ENCODE data around the gene NR2C2. TPM values are rescaled to one million over a fixed set of nuclear protein-coding genes. Genes with fewer than 3 reads are reported as not detected.

Gene NR2C2
- polyA plus RNA-seq, 3 donors from 2014 or later = 6.0 to 23.7 (median 10.5) TPM

DNA sequence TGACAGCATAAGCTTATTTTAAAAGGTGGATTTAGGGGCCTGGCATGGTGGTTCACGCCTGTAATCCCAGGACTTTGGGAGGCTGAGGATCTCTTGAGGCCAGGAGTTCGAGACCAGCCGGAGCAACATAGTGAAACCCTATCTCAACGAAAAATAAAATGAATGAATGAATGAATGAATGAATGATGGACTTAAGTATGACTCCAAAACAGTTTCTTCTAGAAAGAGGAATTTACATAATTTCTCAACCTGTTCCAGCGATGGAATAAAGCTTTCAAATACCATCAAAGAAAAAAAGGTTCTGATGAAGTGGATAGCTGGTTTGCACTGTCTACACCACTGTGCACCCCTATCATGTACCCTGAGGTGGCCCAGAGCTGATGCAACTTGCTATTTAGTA, 20.1 kb upstream of the NR2C2 start:
- H3K4me3 Mint-ChIP-seq = no peak overlapping the region
- peaks cover 3 to 6% of the 10 kb centered on the region in 2 donors for H3K4me1 Mint-ChIP-seq
- DNase-seq = no peak
- H3K36me3 Mint-ChIP-seq = peaks cover 0 to 4% (median 0%) of the 10 kb centered on the region in 3 donors
- peaks cover 0 to 3% (median 2%) of the 10 kb centered on the region in 3 donors for H3K27me3 Mint-ChIP-seq (ENCODE audit: low read depth in 3 of 3)
- H3K27ac Mint-ChIP-seq = no peak overlapping the region
- no peaks in the 10 kb centered on the region for H3K9me3 Mint-ChIP-seq

DNA sequence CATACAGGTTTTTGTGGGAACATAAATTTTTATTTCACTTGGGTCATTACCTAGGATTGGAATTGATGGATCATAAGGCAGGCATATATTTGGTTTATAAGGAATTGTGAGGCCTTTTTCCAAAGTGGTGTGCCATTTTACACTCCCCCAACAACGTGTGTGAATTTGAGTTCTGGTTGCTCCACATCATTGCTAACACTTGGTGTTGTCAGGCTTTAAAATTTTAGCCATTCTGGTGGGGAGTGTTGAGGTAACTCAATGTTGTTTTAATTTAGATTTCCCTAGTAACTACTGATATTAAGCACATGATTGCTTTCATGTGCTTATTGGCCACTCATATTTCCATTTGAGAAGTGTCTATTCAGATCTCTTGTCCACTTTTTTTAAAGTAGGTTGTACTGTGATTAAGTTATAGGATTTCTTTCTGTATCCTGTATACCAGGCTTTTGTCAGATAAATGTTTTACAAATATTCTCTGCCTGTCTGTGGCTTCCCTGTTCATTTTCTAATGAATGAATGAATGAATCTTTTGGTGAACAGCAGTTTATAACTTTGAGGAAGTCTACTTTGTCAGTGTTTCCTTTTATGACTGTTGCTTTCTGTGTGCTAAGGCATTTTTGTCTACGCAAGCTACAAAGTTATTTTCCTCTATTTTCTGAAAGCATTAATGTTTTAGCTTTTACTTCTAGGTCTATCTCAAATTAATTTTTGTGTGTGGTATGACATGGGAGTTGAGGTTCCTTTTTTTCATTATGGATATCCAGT, 17.9 kb upstream of the NR2C2 start:
- H3K4me3 Mint-ChIP-seq = no peak overlapping the region
- peaks cover 0 to 4% (median 0%) of the 10 kb centered on the region in 3 donors for H3K36me3 Mint-ChIP-seq
- H3K9me3 Mint-ChIP-seq = no peaks in the 10 kb centered on the region
- peaks cover 5 to 6% of the 10 kb centered on the region in 2 donors for H3K4me1 Mint-ChIP-seq
- no peak overlapping the region for H3K27ac Mint-ChIP-seq
- peaks cover 0 to 6% (median 2%) of the 10 kb centered on the region in 3 donors for H3K27me3 Mint-ChIP-seq (ENCODE audit: low read depth in 3 of 3)
- DNase-seq = no peak

DNA sequence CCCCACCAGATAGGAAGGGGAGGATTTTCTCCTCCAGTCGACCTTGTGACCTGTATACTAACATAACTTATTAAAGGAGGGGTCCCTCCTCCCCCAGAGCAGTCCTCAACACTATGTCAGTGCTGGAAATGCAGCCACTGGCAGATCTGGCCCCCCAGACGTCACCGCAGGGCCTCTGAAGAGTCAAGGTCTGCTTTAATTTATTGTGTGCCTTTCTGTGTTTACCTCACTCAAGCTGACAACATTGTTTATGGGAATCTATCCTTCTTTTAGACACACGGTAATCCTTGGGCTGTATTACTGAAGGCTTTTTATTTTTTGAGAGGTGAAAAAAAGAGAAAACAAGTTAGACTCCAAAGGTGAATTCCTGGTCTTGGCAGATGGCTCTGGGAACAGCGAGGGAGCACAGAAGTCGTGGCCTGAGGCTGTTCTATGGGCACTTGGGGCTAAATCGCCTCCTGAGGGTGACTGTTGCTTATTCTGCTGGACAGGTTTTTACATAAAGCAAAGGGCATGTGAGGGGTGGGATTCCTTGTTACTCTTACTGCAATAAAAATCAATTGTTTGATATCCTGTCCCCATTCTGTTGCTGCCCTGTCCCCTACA, 13.5 kb upstream of the NR2C2 start:
- no peak for DNase-seq
- H3K27me3 Mint-ChIP-seq (ENCODE audit: low read depth in 3 of 3) = peaks cover 0 to 6% (median 2%) of the 10 kb centered on the region in 3 donors
- H3K9me3 Mint-ChIP-seq = no peaks in the 10 kb centered on the region
- peaks cover 0 to 2% (median 0%) of the 10 kb centered on the region in 3 donors for H3K36me3 Mint-ChIP-seq
- no peak overlapping the region for H3K4me3 Mint-ChIP-seq
- no peak overlapping the region for H3K27ac Mint-ChIP-seq
- H3K4me1 Mint-ChIP-seq = peaks cover 5 to 6% of the 10 kb centered on the region in 2 donors

DNA sequence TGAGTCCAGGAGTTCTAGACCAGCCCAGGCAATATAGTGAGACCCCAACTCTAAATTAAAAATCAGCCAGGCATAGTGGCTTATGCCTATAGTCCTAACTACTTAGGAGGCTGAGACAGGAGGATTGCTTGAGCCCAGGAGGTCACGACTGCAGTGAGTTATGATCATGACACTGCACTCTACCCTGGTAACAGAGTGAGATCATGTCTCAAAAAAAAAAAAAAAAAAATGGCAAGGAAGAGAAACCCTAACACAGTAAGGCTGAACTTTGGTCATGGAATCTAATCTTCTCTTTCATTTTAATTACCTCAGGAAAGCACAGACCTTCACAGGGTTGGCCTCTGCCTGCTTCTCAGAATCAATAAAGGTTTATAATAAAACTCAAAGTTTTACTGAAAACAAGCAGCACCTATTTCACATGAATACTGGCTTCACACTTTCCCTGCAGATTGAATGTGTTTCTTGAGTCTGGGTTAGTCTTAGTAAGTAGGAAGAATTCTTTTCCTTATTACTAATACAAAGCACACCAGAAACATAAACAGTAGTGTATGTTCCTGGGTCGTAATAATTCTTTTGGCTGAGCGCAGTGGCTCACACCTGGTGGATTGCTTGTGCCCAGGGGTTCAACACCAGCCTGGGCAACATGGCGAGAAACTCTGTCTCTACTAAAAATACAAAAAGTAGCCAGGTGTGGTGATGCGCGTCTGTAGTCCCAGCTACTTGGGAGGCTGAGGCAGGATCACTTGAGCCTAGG, 11.6 kb upstream of the NR2C2 start:
- Mint-ChIP-seq H3K4me3 (no peak overlapping the region), H3K9me3 (no peaks in the 10 kb centered on the region), H3K27ac (no peak overlapping the region), H3K27me3 (ENCODE audit: low read depth in 3 of 3) (peaks cover 0 to 5% (median 2%) of the 10 kb centered on the region in 3 donors), H3K36me3 (no peaks in the 10 kb centered on the region), H3K4me1 (peaks cover 5 to 6% of the 10 kb centered on the region in 2 donors)
- no peak for DNase-seq

DNA sequence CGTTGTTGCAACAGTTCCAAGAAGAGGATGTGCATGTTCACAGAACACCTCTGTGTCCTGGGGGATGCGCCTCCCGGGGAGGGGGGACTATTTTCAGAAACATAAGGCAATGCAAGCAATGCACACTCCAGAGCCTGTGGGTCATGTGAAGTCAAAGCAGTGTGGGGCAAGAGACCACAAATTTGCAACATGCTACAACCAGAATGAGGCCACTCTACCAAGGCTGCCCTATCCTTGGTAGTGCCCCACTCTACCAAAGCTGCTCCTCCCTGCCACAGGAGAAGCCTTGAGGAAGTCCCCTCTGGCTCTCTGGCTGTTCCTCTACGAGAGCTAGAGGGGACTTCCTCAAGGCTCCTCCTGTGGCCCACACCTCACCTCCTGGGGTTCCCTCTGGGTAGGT, 8.4 kb upstream of the NR2C2 start:
- Mint-ChIP-seq H3K4me1 (peaks cover 6 to 24% of the 10 kb centered on the region in 2 donors), H3K4me3 (no peak overlapping the region), H3K9me3 (no peaks in the 10 kb centered on the region), H3K27me3 (ENCODE audit: low read depth in 3 of 3) (peaks cover 0 to 3% (median 0%) of the 10 kb centered on the region in 3 donors), H3K36me3 (peaks cover 0 to 3% (median 0%) of the 10 kb centered on the region in 3 donors), H3K27ac (peak overlapping the region in 1 of 6 donors; percentile 28)
- DNase-seq = no peak

DNA sequence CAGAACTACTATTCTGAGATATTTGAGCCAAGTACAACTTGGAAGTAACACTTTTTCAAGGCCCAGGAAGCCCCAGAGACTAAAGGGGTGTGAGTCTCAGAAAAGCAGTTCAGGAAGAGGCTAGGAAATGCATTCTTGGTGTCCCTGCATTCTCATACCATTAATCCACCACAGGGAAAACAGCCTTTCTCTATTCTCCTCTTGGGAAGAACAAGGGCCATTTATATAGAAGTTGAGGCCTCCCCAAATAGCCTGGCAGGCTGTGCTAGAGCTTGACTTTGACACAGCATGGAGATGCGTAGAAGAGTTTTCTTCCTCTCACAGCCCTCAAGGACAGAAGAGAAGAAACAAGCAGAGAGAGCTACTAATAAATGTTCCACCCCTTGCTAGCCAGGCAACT, 5.5 kb upstream of the NR2C2 start:
- H3K9me3 Mint-ChIP-seq = no peaks in the 10 kb centered on the region
- H3K4me1 Mint-ChIP-seq = peaks cover 22 to 41% of the 10 kb centered on the region in 2 donors
- peak overlapping the region in 5 of 6 donors; percentile 25 to 80 (median 53) for H3K27ac Mint-ChIP-seq
- peaks cover 2 to 5% (median 4%) of the 10 kb centered on the region in 3 donors for H3K27me3 Mint-ChIP-seq (ENCODE audit: low read depth in 3 of 3)
- no peak overlapping the region for H3K4me3 Mint-ChIP-seq
- DNase-seq = no peak
- H3K36me3 Mint-ChIP-seq = peaks cover 4 to 10% (median 4%) of the 10 kb centered on the region in 3 donors

DNA sequence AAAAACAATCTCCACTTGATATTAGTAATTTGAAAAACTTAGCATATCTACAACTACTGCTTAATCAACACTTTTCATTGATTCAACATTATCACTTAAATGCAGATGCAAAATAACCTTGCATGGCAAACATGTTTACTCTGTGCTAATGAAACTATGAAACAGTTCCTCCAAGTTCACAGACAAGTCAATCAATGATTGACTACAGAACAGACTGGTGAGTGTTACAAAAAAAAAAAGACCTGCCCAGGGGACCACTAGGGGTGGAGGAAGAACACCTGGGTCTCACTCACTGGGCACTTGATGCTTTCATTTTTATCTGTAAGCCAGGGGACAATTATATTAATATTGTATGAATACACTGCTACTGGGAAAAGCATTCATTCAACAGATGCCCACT, 4.3 kb upstream of the NR2C2 start:
- no peak for DNase-seq
- no peaks in the 10 kb centered on the region for H3K9me3 Mint-ChIP-seq
- no peak overlapping the region for H3K4me3 Mint-ChIP-seq
- H3K4me1 Mint-ChIP-seq = peaks cover 24 to 45% of the 10 kb centered on the region in 2 donors
- H3K27me3 Mint-ChIP-seq (ENCODE audit: low read depth in 3 of 3) = peaks cover 2 to 9% (median 7%) of the 10 kb centered on the region in 3 donors
- peaks cover 4 to 10% (median 4%) of the 10 kb centered on the region in 3 donors for H3K36me3 Mint-ChIP-seq
- H3K27ac Mint-ChIP-seq = peak overlapping the region in 2 of 6 donors; percentile 5 to 30

DNA sequence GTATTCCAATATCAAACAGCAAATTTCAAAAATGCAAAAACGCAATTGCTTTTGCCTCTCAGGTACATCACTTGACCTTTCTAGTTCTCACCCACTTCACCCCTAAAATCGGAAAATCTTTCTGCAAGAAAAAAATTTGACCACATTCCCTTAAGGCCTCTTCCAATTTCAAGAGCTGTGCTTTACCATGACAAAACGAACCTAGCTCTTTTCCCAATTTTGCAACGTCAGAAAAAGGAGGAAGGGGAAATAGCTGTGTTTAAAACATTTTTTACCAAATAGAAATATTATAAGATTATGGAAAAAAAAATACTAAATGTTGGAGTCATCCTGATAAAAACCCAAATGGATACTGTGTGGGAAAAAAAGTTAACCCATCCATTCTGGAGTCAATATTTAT, 1.1 kb upstream of the NR2C2 start:
- H3K27ac Mint-ChIP-seq = peak overlapping the region; percentile 94 to 98 (median 96)
- peaks cover 4 to 10% (median 4%) of the 10 kb centered on the region in 3 donors for H3K36me3 Mint-ChIP-seq
- H3K9me3 Mint-ChIP-seq = no peaks in the 10 kb centered on the region
- peak overlapping the region; percentile 88 to 97 (median 91) for H3K4me3 Mint-ChIP-seq
- DNase-seq = no peak
- peaks cover 5 to 12% (median 10%) of the 10 kb centered on the region in 3 donors for H3K27me3 Mint-ChIP-seq (ENCODE audit: low read depth in 3 of 3)
- H3K4me1 Mint-ChIP-seq = peaks cover 39 to 66% of the 10 kb centered on the region in 2 donors

DNA sequence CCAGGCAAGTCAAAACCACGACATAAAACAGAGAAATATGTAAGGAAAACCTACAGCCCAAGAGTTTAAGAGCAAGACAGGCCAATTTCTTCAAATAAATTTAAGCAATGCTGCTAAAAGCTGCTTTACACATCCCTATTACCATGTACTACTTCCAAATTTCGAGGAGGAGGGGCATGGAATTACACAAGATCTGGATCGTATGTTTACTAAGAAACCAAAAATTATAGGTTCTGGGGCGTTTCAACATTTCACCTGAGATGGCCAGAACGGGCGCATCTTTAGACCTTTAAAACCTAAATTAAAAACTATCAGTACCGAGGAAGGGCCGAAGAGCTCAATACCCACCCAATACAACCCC, 664 bp upstream of the NR2C2 start:
- no peak for DNase-seq
- Mint-ChIP-seq H3K27me3 (ENCODE audit: low read depth in 3 of 3) (peaks cover 5 to 12% (median 10%) of the 10 kb centered on the region in 3 donors), H3K36me3 (peaks cover 4 to 10% (median 4%) of the 10 kb centered on the region in 3 donors), H3K27ac (peak overlapping the region; percentile 94 to 98 (median 96)), H3K4me1 (peaks cover 39 to 61% of the 10 kb centered on the region in 2 donors), H3K9me3 (no peaks in the 10 kb centered on the region), H3K4me3 (peak overlapping the region; percentile 88 to 97 (median 91))

DNA sequence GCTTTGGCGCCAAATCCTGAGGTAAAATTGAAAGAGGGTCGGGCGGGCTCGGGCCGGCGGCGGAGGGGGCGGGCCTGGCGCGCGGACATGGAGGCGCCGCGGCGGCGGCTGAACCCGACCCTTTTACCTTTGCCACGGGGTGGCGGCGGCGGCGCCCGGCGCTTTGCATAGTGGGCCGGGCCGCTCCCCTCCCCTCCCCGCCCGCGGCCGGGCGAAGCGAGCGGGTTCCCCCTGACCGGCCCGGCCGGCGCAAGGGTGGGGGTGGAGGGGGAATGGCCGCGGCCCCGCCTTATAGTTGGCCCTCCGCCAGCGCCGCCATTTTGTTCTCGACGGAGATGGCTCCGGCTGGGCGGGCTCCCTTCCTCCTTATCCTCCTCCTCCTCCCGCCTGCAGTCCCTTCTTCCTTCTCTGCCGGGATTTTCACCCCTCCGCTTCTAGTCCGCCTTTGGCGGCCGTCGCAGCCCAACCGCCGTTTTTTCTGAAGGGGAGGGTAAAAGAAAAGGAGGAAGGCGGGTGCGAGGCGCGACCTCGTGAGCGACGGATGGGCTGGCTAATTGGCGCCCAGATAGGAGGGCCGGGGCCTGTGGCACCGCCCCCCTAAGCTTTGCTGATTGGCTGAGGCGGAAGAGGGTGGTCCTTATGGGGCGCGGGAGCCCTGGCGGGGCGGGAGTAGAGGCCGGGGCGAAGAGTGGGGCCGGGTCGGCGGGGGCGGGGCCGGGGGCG, 664 bp downstream of the NR2C2 start:
- peaks cover 5 to 14% (median 12%) of the 10 kb centered on the region in 3 donors for H3K27me3 Mint-ChIP-seq (ENCODE audit: low read depth in 3 of 3)

DNA sequence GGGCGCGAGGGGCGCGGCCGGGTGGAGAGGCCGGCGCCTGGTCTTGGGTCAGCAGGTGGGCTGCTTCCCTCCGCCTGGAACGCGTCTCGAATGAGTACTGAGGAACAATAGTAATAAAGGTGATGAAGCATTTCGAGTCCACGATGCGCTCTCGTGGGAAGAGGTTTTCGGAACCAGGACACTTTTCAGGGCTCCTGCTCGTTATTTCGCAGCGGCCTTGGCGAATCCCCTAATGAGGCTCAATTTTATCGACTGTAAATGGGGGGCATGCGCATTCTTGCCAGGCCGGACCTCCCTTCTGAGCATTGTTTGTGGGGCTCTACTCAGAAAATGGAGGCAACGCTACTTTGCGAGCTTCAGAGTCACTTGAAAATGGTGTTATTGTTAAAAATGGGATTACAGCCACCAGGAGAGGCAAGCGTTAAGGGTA, 1.2 kb downstream of the NR2C2 start:
- H3K27ac Mint-ChIP-seq = peak overlapping the region; percentile 81 to 100 (median 98)
- H3K9me3 Mint-ChIP-seq = no peaks in the 10 kb centered on the region
- no peak for DNase-seq
- peak overlapping the region; percentile 97 to 100 (median 100) for H3K4me3 Mint-ChIP-seq
- H3K36me3 Mint-ChIP-seq = peaks cover 4 to 10% (median 4%) of the 10 kb centered on the region in 3 donors
- peaks cover 5 to 14% (median 12%) of the 10 kb centered on the region in 3 donors for H3K27me3 Mint-ChIP-seq (ENCODE audit: low read depth in 3 of 3)
- peaks cover 36 to 59% of the 10 kb centered on the region in 2 donors for H3K4me1 Mint-ChIP-seq

More for the DNA sequence above, 664 bp downstream of the NR2C2 start:
- Mint-ChIP-seq H3K36me3 (peaks cover 4 to 10% (median 4%) of the 10 kb centered on the region in 3 donors), H3K9me3 (no peaks in the 10 kb centered on the region), H3K27ac (peak overlapping the region; percentile 96 to 100 (median 100)), H3K4me3 (peak overlapping the region; percentile 97 to 100 (median 100)), H3K4me1 (peaks cover 38 to 65% of the 10 kb centered on the region in 2 donors)
- DNase-seq = peak; percentile 96 to 98 (median 97)

DNA sequence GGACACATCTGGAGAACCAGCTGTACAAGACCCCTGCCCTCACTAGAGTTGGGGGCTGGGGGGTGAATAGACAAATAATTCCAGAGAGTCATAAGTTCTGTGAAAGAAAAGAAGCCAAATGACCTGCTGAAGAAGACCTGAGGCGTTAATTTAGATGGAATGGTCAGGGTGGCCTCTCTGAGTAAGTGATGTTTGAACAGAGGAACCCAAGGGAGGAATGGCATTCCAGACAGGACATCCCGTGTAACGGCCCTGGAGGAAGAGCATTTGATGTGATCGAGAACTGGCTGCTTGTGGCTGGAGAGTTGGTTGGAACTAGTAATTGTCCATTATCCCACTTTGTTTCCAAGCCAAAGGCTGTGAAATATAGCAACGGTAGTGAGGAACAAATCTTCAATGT, 1.7 kb downstream of the NR2C2 start:
- Mint-ChIP-seq H3K4me1 (peaks cover 33 to 59% of the 10 kb centered on the region in 2 donors), H3K27ac (peak overlapping the region; percentile 81 to 100 (median 98)), H3K4me3 (peak overlapping the region; percentile 97 to 100 (median 100)), H3K36me3 (peaks cover 4 to 6% (median 4%) of the 10 kb centered on the region in 3 donors), H3K9me3 (no peaks in the 10 kb centered on the region), H3K27me3 (ENCODE audit: low read depth in 3 of 3) (peaks cover 5 to 14% (median 12%) of the 10 kb centered on the region in 3 donors)
- no peak for DNase-seq

DNA sequence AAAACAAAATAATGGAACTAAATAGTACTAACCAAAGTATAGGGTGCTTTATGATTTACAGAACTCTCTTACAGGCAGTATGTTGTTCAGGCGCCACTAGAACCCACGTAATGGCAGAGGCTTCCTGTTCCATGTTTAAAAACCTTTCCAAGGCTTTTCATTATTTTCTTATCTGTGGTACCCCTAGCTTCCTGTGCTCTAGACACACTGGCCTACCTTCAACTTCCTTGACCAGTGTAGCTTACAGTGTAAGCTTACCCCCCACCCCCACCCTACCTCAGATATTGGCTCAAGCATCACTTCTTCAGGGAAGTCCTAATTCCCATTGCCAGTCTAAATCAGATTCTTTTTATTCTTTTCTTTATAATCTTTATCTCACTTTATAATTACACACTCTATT, 2.9 kb downstream of the NR2C2 start:
- peak overlapping the region in 4 of 6 donors; percentile 46 to 66 (median 60) for H3K27ac Mint-ChIP-seq
- peak overlapping the region in 3 of 5 donors; percentile 6 to 44 (median 12) for H3K4me3 Mint-ChIP-seq
- H3K27me3 Mint-ChIP-seq (ENCODE audit: low read depth in 3 of 3) = peaks cover 5 to 15% (median 9%) of the 10 kb centered on the region in 3 donors
- peaks cover 32 to 66% of the 10 kb centered on the region in 2 donors for H3K4me1 Mint-ChIP-seq
- no peak for DNase-seq
- H3K9me3 Mint-ChIP-seq = no peaks in the 10 kb centered on the region
- H3K36me3 Mint-ChIP-seq = peaks cover 4 to 5% (median 4%) of the 10 kb centered on the region in 3 donors
